IPS DF 19.7 (cell line): Measurements from ENCODE around the gene PEX7.
"Not testable (repeated sequence)": the region's sequence is repeated elsewhere in the genome, so short reads cannot be mapped to it uniquely, and the experiment has no call there.

Source experiments
- DNase-seq: peaks from one replicate; pipeline ENCODE4 v3.0.0-alpha.2; 2013; ENCODE audit warnings: low read depth, low spot score

PEX7 gene

GRCh38 chr6:136790411-136791295, 31.7 kb upstream of the PEX7 start:
- no peak for DNase-seq

GRCh38 chr6:136791296-136792094, 30.9 kb upstream of the PEX7 start:
- no peak for DNase-seq

- no peak for DNase-seq
Observed at GRCh38 chr6:136792095-136792409, 30.3 kb upstream of the PEX7 start.

- no peak for DNase-seq
Observed at GRCh38 chr6:136792410-136793262, 29.8 kb upstream of the PEX7 start, which contains the start of gene MAP3K5. TSS of gene MAP3K5 (minus strand) at chr6:136792477. CDS start at chr6:136792157, 320 bp downstream.

- no peak for DNase-seq
Observed at GRCh38 chr6:136793363-136793762, 29.0 kb upstream of the PEX7 start.

GRCh38 chr6:136795386-136795785, 27.0 kb upstream of the PEX7 start:
- no peak for DNase-seq

GRCh38 chr6:136795996-136796395, 26.4 kb upstream of the PEX7 start:
- no peak for DNase-seq

- DNase-seq = no peak
Observed at GRCh38 chr6:136798044-136798443, 24.3 kb upstream of the PEX7 start.

GRCh38 chr6:136801581-136801980, 20.8 kb upstream of the PEX7 start:
- no peak for DNase-seq

- no peak for DNase-seq
Observed at GRCh38 chr6:136803608-136804007, 18.8 kb upstream of the PEX7 start.

GRCh38 chr6:136809091-136809860, 13.1 kb upstream of the PEX7 start:
- DNase-seq = no peak

- DNase-seq = no peak
Observed at GRCh38 chr6:136811272-136811671, 11.1 kb upstream of the PEX7 start.

- no peak for DNase-seq
Observed at GRCh38 chr6:136812174-136812573, 10.2 kb upstream of the PEX7 start.

GRCh38 chr6:136815608-136816007, 6.8 kb upstream of the PEX7 start:
- DNase-seq = not testable (repeated sequence)

- no peak for DNase-seq
Observed at GRCh38 chr6:136816656-136817055, 5.7 kb upstream of the PEX7 start.

GRCh38 chr6:136820561-136820960, 1.8 kb upstream of the PEX7 start:
- no peak for DNase-seq

- DNase-seq = no peak
Observed at GRCh38 chr6:136822046-136822375, 381 bp upstream of the PEX7 start.

- DNase-seq = no peak
Observed at GRCh38 chr6:136823128-136823660, 802 bp downstream of the PEX7 start.

GRCh38 chr6:136826216-136826615, 3.8 kb downstream of the PEX7 start:
- no peak for DNase-seq

- DNase-seq = no peak
Observed at GRCh38 chr6:136831873-136832562, 9.6 kb downstream of the PEX7 start.
